CD4-positive, alpha-beta T cell treated with Interleukin-1 beta for 1 hour (primary cell): Measurements from ENCODE around the gene FYCO1.
A peak's percentile ranks its signal among the peaks of the same experiment; 100 is the strongest.

ENCODE experiments used
- DNase-seq, 2 donors: peaks; one replicate each; pipeline ENCODE4 v3.0.0-alpha.2; 2020 to 2022

Gene FYCO1

GRCh38 chr3:45940004-45940780, 55.4 kb downstream of the FYCO1 start:
- DNase-seq, result no peak

GRCh38 chr3:45939341-45939771, 56.3 kb downstream of the FYCO1 start:
- DNase-seq, result no peak

- peak; percentile 82 for DNase-seq
Observed at GRCh38 chr3:45938864-45939263, 56.8 kb downstream of the FYCO1 start.

- no peak for DNase-seq
Observed at GRCh38 chr3:45938043-45938435, 57.6 kb downstream of the FYCO1 start.

- DNase-seq, result no peak
Observed at GRCh38 chr3:45937206-45938042, 58.2 kb downstream of the FYCO1 start.

- no peak for DNase-seq
Observed at GRCh38 chr3:45936261-45936660, 59.4 kb downstream of the FYCO1 start.

- DNase-seq, result no peak
Observed at GRCh38 chr3:45933591-45933990, 62.0 kb downstream of the FYCO1 start.

- DNase-seq, result peak in 1 of 2 donors; percentile 39
Observed at GRCh38 chr3:45932112-45932511, 63.5 kb downstream of the FYCO1 start.

- no peak for DNase-seq
Observed at GRCh38 chr3:45931496-45931895, 64.1 kb downstream of the FYCO1 start.

- peak; percentile 59 to 67 for DNase-seq
Observed at GRCh38 chr3:45929042-45929679, 66.5 kb downstream of the FYCO1 start.

GRCh38 chr3:45927881-45928280, 67.7 kb downstream of the FYCO1 start:
- no peak for DNase-seq

GRCh38 chr3:45923755-45924154, 71.9 kb downstream of the FYCO1 start:
- DNase-seq, result no peak

GRCh38 chr3:45922950-45923590, 72.6 kb downstream of the FYCO1 start:
- DNase-seq, result no peak

GRCh38 chr3:45922039-45922326, 73.6 kb downstream of the FYCO1 start:
- no peak for DNase-seq

GRCh38 chr3:45921158-45922038, 74.2 kb downstream of the FYCO1 start:
- DNase-seq, result no peak

GRCh38 chr3:45917146-45917898, 78.3 kb downstream of the FYCO1 start:
- DNase-seq, result no peak

- DNase-seq, result peak; percentile 55 to 62
Observed at GRCh38 chr3:45915518-45916231, 79.9 kb downstream of the FYCO1 start.

- DNase-seq, result no peak
Observed at GRCh38 chr3:45915059-45915439, 80.6 kb downstream of the FYCO1 start.

- no peak for DNase-seq
Observed at GRCh38 chr3:45914362-45915058, 81.1 kb downstream of the FYCO1 start.

- DNase-seq, result no peak
Observed at GRCh38 chr3:45912435-45912834, 83.2 kb downstream of the FYCO1 start.
